H9 (cell line): ENCODE data around the gene SPEN. TPM values are rescaled to one million over a fixed set of nuclear protein-coding genes. Genes with fewer than 3 reads are reported as not detected.

Source experiments
- DNase-seq: peaks from one replicate; pipeline ENCODE4 v3.0.0-alpha.2; 2017
- H2AFZ ChIP-seq: one replicate; pipeline ENCODE4 v1.6.1; 2013; ENCODE audit warnings: mild to moderate bottlenecking, low read length, control low read depth, moderate library complexity
- H2AK5ac ChIP-seq: 2 replicates; pipeline ENCODE4 v1.6.1; 2013; ENCODE audit warnings: low read length, control low read depth, mixed read lengths; ENCODE audit not compliant: insufficient read length
- H2BK120ac ChIP-seq: one replicate; pipeline ENCODE4 v1.6.1; 2013; ENCODE audit warnings: low read depth, mild to moderate bottlenecking, low read length, control low read depth, inconsistent platforms; ENCODE audit not compliant: poor library complexity, severe bottlenecking
- H2BK12ac ChIP-seq: 2 replicates; pipeline ENCODE4 v1.6.1; 2013; ENCODE audit warnings: low read length, control low read depth, mixed read lengths, low read depth; ENCODE audit not compliant: insufficient read length
- H2BK15ac ChIP-seq: 2 replicates; pipeline ENCODE4 v1.6.1; 2013; ENCODE audit warnings: low read depth, low read length, control low read depth
- H2BK20ac ChIP-seq: one replicate; pipeline ENCODE4 v1.6.1; 2013; ENCODE audit warnings: low read depth, mild to moderate bottlenecking, low read length, control low read depth, inconsistent platforms; ENCODE audit not compliant: poor library complexity, severe bottlenecking
- H2BK5ac ChIP-seq: 2 replicates; pipeline ENCODE4 v1.6.1; 2013; ENCODE audit warnings: low read length, control low read depth, mixed read lengths; ENCODE audit not compliant: insufficient read length
- H3K14ac ChIP-seq: 2 replicates; pipeline ENCODE4 v1.6.1; 2013; ENCODE audit warnings: low read length, control low read depth; ENCODE audit not compliant: insufficient read depth
- H3K18ac ChIP-seq: 2 replicates; pipeline ENCODE4 v1.6.1; 2013; ENCODE audit warnings: low read depth, mild to moderate bottlenecking, mixed read lengths, low read length, control low read depth; ENCODE audit not compliant: insufficient read length
- H3K23ac ChIP-seq: 2 replicates; pipeline ENCODE4 v1.6.1; 2013; ENCODE audit warnings: low read length, control low read depth, mixed read lengths, low read depth; ENCODE audit not compliant: insufficient read length
- H3K23me2 ChIP-seq: 2 replicates; pipeline ENCODE4 v1.6.1; 2013; ENCODE audit warnings: low read depth, mild to moderate bottlenecking, mixed read lengths, low read length, control low read depth; ENCODE audit not compliant: insufficient read length, poor library complexity, severe bottlenecking
- H3K27ac ChIP-seq: 2 replicates; pipeline ENCODE4 v1.5.1; 2013; ENCODE audit warnings: low read length, control low read depth, mixed read lengths, low read depth; ENCODE audit not compliant: insufficient read length
- H3K27me3 ChIP-seq: 2 replicates; pipeline ENCODE4 v1.6.1; 2013; ENCODE audit warnings: low read length, control low read depth, inconsistent platforms; ENCODE audit not compliant: insufficient read depth
- H3K4ac ChIP-seq: 2 replicates; pipeline ENCODE4 v1.6.1; 2013; ENCODE audit warnings: low read depth, mild to moderate bottlenecking, control low read depth, inconsistent platforms, low read length, moderate library complexity
- H3K4me1 ChIP-seq: 2 replicates; pipeline ENCODE4 v1.6.1; 2013; ENCODE audit warnings: low read length, control low read depth, inconsistent platforms; ENCODE audit not compliant: insufficient read depth
- H3K4me2 ChIP-seq: 2 replicates; pipeline ENCODE4 v1.6.1; 2013; ENCODE audit warnings: low read length, control low read depth, mixed read lengths; ENCODE audit not compliant: insufficient read length, insufficient read depth
- H3K56ac ChIP-seq: 2 replicates; pipeline ENCODE4 v1.6.1; 2013; ENCODE audit warnings: low read depth, mild to moderate bottlenecking, mixed read lengths, low read length, control low read depth; ENCODE audit not compliant: insufficient read length
- H3K79me1 ChIP-seq: 2 replicates; pipeline ENCODE4 v1.6.1; 2013; ENCODE audit warnings: low read depth, mild to moderate bottlenecking, moderate library complexity, low read length, control low read depth, inconsistent platforms; ENCODE audit not compliant: insufficient read depth, poor library complexity, severe bottlenecking
- H3K79me2 ChIP-seq: 2 replicates; pipeline ENCODE4 v1.6.1; 2013; ENCODE audit warnings: low read length, control low read depth, inconsistent platforms; ENCODE audit not compliant: insufficient read depth
- H3K9ac ChIP-seq: 2 replicates; pipeline ENCODE4 v1.6.1; 2013; ENCODE audit warnings: low read length, control low read depth, mixed read lengths; ENCODE audit not compliant: insufficient read length; ENCODE audit errors: extremely low read depth
- H3K9me3 ChIP-seq: one replicate; pipeline ENCODE4 v1.6.1; 2013; ENCODE audit warnings: low read depth, low read length, inconsistent platforms; ENCODE audit not compliant: control insufficient read depth
- H3T11ph ChIP-seq: one replicate; pipeline ENCODE4 v1.6.1; 2013; ENCODE audit warnings: mild to moderate bottlenecking, low read length, control low read depth, inconsistent platforms
- H4K20me1 ChIP-seq: one replicate; pipeline ENCODE4 v1.6.1; 2013; ENCODE audit not compliant: control insufficient read depth, insufficient read length, insufficient read depth
- H4K5ac ChIP-seq: 2 replicates; pipeline ENCODE4 v1.6.1; 2013; ENCODE audit warnings: low read depth, mild to moderate bottlenecking, mixed read lengths, low read length, control low read depth; ENCODE audit not compliant: insufficient read length
- H4K8ac ChIP-seq: replicated peaks from 2 replicates; pipeline ENCODE4 v1.6.1; 2013; ENCODE audit warnings: low read length, control low read depth, mixed read lengths, low read depth; ENCODE audit not compliant: insufficient read length
- H4K91ac ChIP-seq: 2 replicates; pipeline ENCODE4 v1.6.1; 2013; ENCODE audit warnings: low read depth, mild to moderate bottlenecking, moderate library complexity, mixed read lengths, low read length, control low read depth; ENCODE audit not compliant: insufficient read length
- H3K27ac Mint-ChIP-seq, 3 experiments: 2 replicates in 2 of 3; 3 replicates in 1 of 3; pipeline ENCODE4 v1.8.0; 2020 to 2021; ENCODE audit warnings: mixed read lengths in 3 of 3, mild to moderate bottlenecking in 1 of 3, moderate library complexity in 1 of 3
- H3K27me3 Mint-ChIP-seq: 2 replicates; pipeline ENCODE4 v1.8.0; 2021; ENCODE audit warnings: low read depth, mild to moderate bottlenecking, moderate library complexity, mixed read lengths
- H3K36me3 Mint-ChIP-seq, 3 experiments: 2 replicates in 2 of 3; 3 replicates in 1 of 3; pipeline ENCODE4 v1.8.0; 2020 to 2021; ENCODE audit warnings: low read depth in 3 of 3, mixed read lengths in 3 of 3; ENCODE audit not compliant: insufficient read depth in 1 of 3
- H3K4me1 Mint-ChIP-seq, 2 experiments: 2 replicates each; pipeline ENCODE4 v1.8.0; 2020; ENCODE audit warnings: mixed read lengths in 2 of 2
- H3K4me3 Mint-ChIP-seq, 2 experiments: 2 replicates in 1 of 2; 3 replicates in 1 of 2; pipeline ENCODE4 v1.8.0; 2020 to 2021; ENCODE audit warnings: mild to moderate bottlenecking in 2 of 2, mixed read lengths in 2 of 2, moderate library complexity in 1 of 2
- H3K9me3 Mint-ChIP-seq, 2 experiments: 2 replicates in 1 of 2; 3 replicates in 1 of 2; pipeline ENCODE4 v1.8.0; 2020; ENCODE audit warnings: mild to moderate bottlenecking in 2 of 2, mixed read lengths in 2 of 2, moderate library complexity in 1 of 2
- WGBS: extraction: QIAGEN DNeasy Blood & Tissue Kit; methylation state at CpG from one replicate; pipeline ENCODE4 v1.1.7; 2013; ENCODE audit warnings: missing lambda C conversion rate, low lambda C conversion rate, mixed read lengths; ENCODE audit not compliant: insufficient read length; ENCODE audit errors: extremely low coverage; 5-methylcytosine and 5-hydroxymethylcytosine counted together
- total RNA-seq: library from RNA; stranded (reverse); gene quantifications from 2 replicates; pipeline ENCODE4 v1.2.1, GENCODE V29; 2021
- TF ChIP-seq, protein P1 (sequence below): fragments of 200-600 bp; sonication (generic); conservative IDR thresholded peaks from 3 replicates; pipeline ENCODE4 v1.8.0; 2021; ENCODE audit warnings: antibody characterized with exemption, mild to moderate bottlenecking

Gene SPEN
- total RNA-seq, 1 experiment from 2014 or later: 59.6 TPM

DNA sequence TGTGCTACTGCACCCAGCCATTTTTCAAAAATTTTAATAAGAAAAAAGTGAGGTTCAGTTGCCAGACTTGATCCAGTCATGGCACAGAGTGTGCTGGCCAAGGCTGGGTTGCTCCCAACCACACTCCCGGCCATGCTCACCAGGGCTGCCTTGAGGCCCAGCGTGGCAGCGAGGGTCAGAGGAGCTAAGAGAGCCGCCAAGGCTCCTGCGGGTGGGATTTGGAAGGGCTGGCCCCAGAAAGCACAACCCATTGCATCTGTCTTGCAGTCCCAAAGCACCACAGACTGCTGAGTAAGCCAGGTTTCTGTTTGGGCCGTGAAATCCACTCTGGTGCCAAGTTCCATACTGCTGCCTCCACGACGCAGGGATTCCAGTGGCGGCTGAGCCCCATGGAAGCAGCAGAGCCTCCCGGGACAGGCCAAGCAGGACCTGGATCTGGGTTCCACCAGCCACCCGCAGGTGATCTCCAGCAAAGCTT lies 105.8 kb downstream of the SPEN start:
- WGBS: no CpG with 5 or more reads among the region's 11 CpGs
- Histone ChIP-seq H3K79me2 (no peaks in the 10 kb centered on the region; the same call in 1 of the 2 replicates), H3K9me3 (no peaks in the 10 kb centered on the region), H3T11ph (no peak overlapping the region), H3K9ac (no peak overlapping the region), H2AK5ac (no peak overlapping the region), H2BK5ac (no peak overlapping the region), H2AFZ (no peak overlapping the region), H2BK20ac (no peak overlapping the region), H4K91ac (no peak overlapping the region), H3K27me3 (no peaks in the 10 kb centered on the region), H2BK120ac (no peak overlapping the region), H2BK12ac (no peak overlapping the region), H4K20me1 (peaks cover 3% of the 10 kb centered on the region), H3K27ac (no peak overlapping the region), H3K4me1 (peaks cover 8% of the 10 kb centered on the region; the same call in 1 of the 2 replicates), H4K5ac (no peak overlapping the region), H2BK15ac (no peak overlapping the region), H3K56ac (no peak overlapping the region), H3K79me1 (no peaks in the 10 kb centered on the region), H3K4me2 (no peak overlapping the region), H3K14ac (no peak overlapping the region; the same call in 1 of the 2 replicates), H3K23me2 (no peaks in the 10 kb centered on the region), H4K8ac (no peak overlapping the region), H3K18ac (no peak overlapping the region), H3K4ac (no peak overlapping the region), H3K23ac (no peak overlapping the region)
- H3K27ac Mint-ChIP-seq: no peak overlapping the region; a peak in 1 of 7 replicates
- no peaks in the 10 kb centered on the region; the same call in 1 of the 2 replicates for H3K27me3 Mint-ChIP-seq
- H3K9me3 Mint-ChIP-seq: no peaks in the 10 kb centered on the region
- TF ChIP-seq, protein P1, sequence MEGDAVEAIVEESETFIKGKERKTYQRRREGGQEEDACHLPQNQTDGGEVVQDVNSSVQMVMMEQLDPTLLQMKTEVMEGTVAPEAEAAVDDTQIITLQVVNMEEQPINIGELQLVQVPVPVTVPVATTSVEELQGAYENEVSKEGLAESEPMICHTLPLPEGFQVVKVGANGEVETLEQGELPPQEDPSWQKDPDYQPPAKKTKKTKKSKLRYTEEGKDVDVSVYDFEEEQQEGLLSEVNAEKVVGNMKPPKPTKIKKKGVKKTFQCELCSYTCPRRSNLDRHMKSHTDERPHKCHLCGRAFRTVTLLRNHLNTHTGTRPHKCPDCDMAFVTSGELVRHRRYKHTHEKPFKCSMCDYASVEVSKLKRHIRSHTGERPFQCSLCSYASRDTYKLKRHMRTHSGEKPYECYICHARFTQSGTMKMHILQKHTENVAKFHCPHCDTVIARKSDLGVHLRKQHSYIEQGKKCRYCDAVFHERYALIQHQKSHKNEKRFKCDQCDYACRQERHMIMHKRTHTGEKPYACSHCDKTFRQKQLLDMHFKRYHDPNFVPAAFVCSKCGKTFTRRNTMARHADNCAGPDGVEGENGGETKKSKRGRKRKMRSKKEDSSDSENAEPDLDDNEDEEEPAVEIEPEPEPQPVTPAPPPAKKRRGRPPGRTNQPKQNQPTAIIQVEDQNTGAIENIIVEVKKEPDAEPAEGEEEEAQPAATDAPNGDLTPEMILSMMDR: no peak
- H3K4me3 Mint-ChIP-seq: no peak overlapping the region
- H3K4me1 Mint-ChIP-seq: peaks cover 60 to 63% of the 10 kb centered on the region in 2 experiments
- no peak for DNase-seq
- H3K36me3 Mint-ChIP-seq: peaks cover 0 to 18% (median 3%) of the 10 kb centered on the region in 3 experiments; a peak in 4 of 7 replicates
